CD4-positive, alpha-beta T cell treated with Interleukin-2 at 100 ng/mL for 4 hours (primary cell): ENCODE data around the gene ANKH.

Experiments
- DNase-seq: peaks from one replicate; pipeline ENCODE4 v3.0.0-alpha.2; 2020; ENCODE audit warnings: low spot score

Gene ANKH

DNA sequence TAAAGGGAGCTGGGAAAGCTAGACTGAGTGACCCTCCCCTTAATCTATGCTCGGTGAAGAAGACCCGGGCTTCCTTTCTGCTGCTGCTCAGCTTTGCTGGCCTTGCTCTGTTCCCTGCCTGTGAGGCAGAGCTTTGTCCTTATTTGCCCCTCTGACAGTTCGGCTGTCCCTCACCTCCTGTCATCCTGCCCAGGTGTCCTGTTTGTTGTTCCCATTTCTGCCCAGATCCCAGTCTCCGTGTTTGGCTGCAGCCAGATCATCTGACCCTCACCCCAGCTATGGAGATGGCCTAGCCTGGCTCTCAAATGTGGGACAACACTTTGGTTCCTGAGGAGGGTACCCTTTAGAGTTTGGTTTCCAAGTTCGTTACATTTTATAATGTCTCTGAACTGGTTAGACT lies 186.8 kb downstream of the ANKH start:
- DNase-seq = no peak

DNA sequence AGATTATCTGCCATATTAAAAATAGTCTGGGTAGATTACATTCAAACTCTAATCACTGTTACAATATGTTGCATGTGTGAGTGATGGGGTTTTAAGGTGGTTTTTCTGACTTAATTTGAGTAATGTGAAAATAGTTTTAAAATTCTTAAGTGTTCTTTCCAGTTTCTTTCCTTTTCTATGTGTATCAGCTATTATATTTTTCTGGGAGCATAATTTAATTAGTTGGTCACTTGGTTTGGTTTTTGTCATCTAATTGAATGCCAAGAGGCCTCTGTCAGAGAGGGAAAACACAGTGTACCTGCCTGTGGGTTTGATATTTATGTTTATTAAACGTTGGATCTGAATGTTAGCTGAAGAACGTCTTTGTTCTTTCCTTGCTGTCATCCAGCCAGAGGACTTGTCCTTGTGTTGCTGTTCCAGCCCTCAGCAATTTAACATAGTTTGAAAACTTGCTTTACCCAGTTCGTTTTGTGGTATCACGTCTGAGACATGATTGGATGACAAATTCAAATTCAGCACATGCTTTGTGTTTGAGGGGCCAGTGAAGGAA lies 187.6 kb downstream of the ANKH start:
- DNase-seq = no peak

DNA sequence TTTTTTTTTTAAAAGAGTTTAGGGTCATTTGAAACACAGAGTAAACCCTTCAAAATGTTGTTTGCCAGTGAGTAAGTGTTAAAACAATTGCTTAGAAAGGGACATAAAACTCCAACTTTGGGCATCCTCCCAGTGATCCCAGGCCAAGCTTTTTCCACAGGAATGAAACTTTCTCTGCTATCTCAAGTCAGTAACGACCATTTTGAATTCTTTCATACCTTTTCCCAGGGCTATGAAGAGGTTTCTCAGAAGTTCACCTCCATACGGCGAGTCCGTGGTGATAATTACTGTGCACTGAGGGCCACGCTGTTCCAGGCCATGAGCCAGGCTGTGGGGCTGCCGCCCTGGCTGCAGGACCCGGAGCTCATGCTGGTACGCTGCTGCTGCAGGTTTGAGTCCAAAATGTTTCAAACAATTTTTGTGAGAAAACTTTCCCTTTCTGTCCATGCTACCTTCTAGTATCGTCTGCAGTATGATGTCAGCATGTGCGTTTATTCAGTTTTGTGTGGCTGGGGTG lies 190.3 kb downstream of the ANKH start:
- DNase-seq = no peak

DNA sequence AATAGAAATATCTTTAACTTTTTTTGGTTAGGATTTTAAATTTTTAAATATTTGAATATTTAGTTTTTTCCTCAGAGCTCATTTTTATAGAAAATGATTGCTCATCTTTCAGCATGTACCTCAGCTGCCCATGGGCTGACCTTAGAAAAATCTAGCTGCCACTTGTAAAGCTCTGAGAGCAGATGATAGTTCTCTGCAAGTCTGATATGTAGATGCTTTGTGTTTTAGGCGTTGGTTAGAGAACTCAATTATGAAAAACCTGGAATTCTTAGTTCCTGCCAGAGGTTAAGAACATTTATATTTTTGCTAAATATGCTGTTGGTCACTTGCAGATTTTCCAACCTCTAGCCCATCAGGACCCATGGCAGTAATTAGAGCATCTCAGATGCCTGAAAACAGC lies 192.0 kb downstream of the ANKH start:
- DNase-seq = no peak

DNA sequence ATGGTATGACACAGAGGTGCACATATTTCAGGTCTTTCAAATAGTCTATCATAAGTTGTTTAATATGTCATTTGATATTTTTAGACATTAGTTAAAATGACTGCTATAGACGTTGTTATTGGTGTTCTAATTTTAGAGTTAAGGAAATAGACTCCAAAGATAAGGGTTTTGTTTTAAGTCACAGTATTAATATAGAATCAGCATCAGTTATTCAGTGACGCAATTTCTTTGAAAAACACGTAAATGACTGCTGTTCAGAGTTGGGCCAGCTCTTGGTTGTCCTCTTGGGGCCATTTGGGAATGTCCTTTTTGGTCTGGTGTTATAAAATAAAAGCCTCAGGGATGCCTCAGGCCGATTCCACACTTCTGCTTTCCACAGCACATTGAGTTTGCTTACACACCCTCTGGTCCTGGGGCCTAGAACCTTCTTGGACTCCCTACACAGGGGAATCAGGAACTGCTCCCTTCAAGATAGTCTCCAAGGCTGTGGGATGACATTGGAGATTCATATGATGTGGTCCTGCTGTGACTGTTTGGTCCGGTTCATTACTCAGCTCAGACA lies 192.7 kb downstream of the ANKH start:
- no peak for DNase-seq

DNA sequence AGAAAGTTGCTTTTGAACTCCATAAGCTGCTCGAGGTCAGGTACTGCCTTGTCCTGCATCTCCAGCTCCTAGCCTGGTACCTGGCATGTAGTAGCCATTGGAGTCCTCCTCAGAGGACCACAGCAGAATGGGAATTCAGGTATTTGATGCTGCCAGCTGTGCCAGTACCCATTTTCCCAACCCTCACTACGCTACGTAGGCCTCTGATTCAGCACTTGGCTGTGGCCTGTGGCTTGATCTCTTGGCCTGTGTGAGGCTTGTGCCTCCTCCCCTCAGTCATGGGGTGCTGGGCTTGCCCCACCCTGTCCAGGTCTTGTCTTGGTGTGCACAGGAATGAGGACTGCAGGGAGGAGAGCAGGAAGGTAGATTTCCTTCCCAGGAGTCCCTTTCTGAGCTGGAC lies 195.3 kb downstream of the ANKH start:
- peak; percentile 40 for DNase-seq

DNA sequence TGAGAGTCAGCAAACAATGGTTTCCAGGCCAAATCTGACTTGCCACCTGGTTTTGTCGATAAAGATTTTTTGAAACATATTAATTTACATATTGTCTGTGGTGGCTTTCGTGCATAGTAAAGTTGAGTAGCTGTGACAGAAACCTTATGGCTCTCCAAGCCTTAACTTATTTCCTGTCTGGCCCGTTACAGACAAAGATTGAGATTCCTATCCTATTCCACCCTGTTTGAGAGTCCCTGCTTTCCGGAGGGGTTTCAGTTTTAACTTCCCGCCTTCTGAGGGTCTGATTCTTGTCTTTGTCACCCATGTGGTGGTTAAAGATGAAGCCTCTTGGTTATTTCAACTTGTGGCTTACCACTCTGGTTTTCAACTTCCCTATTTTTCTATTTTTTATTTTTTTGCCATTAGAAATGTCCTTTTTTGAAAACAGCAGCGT lies 195.7 kb downstream of the ANKH start:
- DNase-seq = peak; percentile 26

DNA sequence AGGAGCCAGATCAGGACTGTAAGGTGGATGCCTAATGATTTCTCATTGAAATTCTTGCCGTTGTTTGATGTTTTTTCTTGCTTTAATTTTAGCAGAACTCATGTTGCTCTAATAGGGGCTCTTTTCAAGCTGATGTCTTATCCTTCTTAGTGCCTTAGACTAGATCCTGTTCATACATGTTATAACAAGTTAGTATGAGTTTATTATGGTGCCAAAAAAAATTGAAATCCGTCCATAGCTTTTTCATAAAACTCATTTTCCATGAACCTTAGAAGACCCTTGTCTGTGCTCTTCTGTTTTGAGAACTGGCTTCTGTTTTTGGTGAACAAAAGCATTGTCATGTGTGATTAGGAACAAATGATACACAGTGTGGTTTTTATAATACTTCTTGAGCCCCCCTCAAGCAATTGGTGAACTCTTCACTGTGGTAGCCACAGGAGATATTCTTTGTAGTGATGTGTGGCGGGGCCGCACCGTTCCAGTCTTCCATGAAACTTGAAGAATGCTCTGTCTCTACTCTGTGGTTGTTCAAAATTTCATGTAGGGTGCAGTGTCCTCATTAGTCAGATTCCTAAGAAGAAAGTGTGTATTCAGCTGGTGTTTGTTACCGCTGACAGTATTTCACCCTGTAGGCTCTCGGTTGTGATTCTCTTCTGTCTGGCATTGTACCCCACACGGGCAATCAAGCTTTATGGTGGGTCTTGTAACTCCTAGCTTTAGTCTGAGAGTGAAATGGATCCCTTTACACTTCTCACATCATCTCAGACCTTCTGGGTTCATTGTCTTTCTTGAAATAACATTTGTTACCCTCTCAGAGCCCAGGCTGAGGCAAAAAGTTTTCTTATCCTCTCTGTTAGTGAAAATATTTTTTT lies 196.4 kb downstream of the ANKH start:
- DNase-seq = no peak

DNA sequence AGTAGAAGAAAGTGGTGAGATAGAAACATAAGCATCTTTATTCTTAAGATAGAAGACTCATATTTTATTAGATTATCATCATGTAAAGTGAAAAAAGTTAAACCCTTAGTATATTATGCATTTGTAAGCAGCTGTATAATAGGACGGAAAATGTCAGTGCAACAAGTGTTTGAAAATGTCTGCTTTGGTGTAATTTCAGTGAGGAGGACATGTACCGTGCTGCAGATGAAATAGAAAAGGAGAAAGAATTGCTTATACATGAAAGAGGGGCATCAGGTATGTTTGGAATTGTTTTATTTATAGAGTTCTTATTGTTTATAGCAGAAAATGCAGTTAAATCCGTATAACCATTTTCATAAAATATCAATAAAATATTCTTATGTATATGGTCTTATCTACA lies 198.1 kb downstream of the ANKH start:
- no peak for DNase-seq

DNA sequence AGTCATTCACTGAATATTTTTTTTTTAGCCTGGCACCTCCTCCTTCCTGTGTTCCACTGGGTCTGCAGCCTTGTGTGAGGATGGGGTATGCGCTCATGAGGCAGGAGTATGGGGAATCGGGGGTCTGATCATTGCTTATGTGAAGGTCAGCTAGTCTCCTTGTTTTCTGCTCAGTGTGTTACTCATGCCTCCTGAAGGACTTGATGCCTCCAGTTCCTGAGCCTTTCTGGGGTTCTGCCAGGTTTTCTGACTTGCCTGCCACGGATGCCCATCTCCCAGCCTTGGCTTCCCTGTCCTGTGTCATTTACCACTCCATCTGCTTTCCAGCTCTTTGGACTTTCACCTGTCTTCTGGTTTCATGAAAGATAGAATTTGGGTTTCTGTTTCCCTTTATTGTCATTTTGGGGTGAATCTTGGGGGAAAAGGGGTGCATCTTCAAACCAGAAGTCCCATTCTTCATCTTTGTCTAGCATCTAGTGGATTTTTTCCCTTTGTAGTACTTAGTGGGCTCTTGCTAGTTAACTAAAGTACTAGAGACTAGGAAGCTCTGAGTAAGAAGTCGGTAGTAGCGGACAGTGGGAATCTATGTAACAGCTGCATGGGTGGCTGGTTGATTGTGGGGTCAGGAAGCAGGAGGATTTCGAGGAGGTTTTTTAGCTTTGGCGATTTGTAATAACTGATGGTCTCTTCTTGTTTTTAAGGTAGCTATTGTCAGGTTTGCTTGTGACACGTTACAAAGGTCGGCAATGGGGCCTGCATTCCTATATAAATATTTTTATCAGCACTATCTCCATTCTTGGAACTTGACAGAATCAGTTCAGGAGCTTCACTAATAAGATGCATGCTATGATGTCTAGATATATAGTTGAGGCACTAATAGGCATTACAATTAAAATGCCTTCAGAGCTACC lies 198.8 kb downstream of the ANKH start:
- DNase-seq = no peak

DNA sequence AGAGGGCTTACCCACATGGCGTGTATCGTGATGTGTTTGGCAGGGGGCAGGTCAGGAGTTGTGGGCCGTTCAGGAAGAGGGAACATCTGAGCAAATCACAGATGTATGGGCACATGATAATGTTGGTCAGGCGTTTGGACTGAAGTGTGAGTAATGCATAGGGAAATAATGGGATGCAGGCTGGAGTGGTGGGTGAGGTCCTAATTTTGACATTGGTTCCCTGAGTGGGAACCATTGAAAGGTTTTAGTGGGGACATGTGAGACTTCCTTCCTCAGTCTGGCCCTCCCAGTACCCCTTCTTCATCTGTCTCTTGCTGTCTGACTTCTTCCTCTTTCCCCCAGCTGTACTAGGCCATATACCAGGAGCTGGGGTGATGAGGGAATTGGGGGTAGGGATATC lies 199.5 kb downstream of the ANKH start:
- no peak for DNase-seq

DNA sequence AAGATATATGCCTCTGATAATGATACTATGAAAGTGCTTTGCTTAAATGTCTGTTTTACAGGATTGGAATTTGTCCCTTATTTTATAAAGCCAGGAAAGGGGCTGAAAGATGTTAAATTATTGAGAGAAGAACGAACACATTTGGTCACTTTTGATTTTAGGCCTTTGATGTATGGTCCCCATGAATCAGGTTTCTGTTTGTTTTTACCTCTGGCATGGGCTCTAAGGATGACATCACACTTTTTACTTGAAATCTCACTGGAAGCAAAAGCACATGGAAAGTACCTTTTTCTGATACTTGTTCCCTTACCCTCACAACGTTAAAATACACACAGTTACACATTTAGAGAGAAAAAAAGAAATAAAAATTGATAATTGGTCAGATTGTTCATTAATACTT lies 200.2 kb downstream of the ANKH start:
- peak; percentile 64 for DNase-seq

DNA sequence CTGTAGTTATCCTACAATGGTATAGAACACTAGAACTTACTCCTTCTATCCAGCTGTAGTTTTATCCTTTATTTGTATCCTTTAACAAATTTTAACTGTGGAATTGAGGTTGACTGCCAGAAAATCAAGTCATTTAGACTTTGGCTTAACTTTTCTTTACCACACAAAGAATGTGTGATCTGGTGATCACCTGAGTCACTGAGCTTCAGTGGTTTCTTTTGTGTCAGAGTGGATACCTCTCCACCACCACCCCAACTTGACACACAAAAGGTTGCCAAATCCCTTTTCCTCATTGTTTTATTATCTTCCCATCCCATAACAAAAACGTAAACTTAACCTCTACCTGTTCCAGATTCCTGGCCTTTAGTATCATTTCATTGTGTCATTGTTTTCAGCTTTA lies 201.6 kb downstream of the ANKH start:
- peak; percentile 31 for DNase-seq

DNA sequence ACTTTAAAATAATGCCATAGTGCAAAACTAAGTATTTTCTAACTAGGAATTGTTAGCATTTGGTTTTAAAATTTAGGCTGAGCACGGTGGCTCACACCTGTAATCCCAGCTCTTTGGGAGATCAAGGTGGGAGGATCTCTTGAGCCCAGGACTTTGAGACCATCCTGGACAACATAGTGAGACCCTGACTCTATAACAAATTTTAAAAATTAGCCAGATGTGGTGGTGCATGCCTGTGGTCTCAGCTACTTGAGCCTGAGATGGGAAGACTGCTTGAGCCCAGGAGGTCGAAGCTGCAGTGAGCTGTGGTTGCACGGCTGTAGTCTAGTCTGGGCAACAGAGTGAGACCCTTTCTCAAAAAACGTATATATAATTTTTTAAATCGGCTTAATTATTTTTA lies 202.2 kb downstream of the ANKH start:
- DNase-seq = no peak

DNA sequence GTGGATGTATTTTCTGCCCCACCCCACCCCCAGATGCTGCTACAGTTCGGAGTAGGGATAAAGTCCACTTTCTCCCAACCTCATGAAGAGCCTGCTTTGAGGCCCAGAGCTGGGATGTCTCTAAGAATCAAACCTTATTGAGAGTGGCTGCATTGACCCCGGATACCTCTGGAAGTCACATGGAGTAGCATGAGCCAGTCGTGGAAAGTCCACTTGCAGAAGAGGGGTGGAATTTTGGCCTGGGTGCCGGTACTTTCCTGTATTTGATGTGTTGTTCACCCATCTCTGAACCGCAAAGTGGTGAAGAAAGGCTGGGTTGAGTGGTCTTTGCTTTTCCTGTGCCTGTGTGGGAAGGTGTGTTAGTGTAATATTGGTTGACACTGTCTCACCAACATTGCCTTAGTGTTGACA lies 203.4 kb downstream of the ANKH start:
- peak; percentile 57 for DNase-seq

DNA sequence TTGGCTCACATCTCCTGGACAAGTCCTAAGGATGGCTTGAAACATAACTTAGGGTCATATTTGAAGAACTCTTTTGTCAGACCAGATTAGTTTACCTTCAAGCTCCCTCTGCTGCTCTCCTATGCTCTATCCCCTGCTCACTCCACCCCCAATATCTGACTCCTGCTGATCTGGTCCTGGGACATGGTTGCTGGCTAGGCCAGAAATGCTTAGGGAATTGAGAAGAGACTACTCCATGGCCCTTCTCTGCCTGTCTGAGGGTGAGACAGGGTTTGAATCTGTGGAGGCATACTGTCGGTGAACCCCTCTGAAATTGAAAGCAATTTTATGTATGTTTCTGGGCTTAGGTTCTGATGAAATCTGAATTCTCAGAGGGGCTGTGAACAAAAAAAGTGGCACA lies 203.8 kb downstream of the ANKH start:
- peak; percentile 13 for DNase-seq

DNA sequence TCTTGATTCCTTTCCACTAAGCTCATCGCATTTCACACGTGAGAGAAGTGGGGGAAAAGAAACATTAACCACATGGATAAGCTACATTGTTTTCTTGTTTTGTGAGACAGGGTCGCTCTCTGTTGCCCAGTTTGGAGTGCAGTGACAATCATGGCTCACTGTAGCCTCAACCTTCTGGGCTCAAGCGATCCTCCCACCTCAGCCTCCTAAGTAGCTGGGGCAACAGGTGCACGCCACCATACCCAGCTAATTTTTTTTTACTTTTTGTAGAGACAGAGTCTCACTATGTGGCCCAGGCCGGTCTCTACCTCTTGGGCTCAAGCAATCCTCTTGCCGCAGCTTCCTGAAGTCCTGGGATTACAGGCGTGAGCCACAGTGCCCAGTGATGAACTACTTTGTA lies 204.3 kb downstream of the ANKH start:
- DNase-seq = no peak

DNA sequence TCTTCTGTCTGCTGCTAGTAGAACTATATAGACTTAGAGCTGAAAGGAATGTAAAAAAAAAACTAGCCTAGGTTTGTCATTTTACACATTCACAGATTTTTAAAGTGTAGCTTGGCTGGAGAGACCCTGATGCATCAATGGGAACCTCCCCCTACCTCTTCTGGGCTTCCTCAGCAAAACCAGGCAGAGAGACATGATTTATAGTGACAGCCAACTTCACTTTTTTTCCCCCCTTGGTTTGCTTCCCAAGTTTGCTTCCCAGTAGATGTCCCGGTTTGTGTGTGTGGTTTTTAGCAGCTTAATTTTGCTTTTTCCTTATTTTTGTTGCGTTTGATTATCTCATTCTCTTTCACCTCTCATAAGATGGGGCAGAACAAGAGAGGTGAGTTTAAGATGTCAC lies 205.2 kb downstream of the ANKH start:
- DNase-seq = no peak

DNA sequence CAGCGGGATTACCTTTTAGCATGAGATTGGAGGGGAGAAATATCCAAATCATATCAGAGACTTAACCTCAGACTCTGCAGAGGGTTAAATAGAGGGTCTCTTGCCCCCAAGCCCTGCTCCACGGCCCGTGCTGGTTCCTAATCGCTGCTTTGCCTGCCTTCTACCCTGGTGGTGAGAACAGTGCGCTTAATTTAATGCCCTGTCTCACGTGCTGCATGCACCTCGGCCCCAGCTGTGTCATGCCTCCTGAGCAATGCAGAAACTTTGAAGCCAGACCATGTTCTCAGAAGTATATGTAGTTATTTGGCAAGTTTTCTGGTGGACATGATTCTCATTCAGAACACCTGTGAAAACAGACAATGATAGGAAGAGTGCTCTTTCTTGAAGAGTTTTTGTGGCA lies 205.6 kb downstream of the ANKH start:
- DNase-seq = peak; percentile 72

DNA sequence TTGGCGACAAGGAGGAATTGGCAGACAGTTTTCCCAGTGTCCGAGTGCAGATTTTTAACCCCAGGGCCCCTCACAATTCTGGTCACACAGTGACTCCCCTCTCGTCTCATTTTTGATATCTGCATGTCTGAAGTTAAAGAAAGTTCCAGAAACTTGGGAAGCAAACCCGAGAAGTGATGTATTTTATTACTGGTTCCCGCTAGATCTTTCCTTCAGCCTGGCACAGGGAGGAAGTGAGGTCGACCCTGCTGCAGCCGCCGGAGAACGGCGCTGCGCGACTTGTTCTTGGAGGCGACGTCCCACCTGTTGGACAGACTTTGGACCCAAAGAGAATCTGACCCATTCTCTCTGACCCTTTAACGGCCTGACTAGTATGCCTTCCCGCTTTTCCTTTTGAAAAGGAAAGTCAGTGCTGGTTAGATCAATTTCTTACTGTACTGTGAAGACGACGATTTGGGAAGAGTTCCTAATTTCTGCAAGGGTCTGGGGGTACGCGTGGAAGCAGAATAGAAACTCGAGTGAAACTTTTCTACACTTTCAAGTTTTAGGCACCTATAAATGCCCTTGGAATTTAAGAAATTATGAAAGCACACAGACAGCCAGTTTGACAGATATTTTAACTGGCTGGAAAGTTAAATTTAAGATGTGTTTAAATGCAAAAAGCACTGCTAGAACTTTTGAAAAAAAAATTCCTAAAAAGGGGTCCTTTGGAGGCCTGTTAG lies 206.3 kb downstream of the ANKH start:
- peak; percentile 20 for DNase-seq

DNA sequence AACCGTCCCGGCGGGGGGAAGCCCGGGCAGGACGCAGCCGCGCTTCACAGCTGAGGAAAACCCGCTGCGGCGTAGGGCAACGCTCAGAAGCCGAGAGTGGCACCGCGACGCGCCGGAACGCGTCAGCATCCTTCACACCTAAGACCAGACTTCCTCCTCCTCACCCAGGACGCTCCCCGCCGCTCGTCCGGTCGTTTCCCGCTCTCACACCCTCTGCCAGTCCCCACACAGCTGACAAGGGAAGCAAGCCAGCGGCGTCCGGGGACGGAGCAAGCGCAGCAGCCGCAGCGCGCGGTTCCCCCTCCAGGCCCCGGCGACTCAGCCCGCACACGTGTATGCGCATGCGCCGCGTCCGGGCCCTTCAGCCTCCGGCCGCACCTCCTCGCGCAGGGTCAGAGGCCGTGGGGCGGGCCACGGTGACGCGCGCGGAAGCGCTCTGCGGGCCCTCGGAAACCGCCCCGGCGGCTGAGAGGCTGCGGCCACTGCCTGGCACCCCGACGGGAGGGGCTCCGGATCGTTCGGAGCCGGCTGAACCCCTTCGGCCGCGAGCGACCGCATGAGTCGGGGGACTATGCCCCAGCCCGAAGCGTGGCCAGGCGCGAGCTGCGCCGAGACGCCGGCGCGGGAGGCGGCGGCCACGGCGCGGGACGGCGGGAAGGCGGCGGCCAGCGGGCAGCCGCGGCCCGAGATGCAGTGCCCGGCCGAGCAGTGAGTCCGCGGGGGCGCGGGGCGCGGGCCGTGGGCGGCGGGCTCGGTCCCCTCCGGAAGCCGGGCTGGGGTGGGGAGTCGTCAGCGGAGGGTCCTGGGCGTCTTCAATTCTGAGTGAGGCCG lies 207.1 kb downstream of the ANKH start, which contains the start of gene OTULIN:
OTULIN (plus strand) TSS at position 449 of the 831 bp plus-strand sequence; CDS start at position 557, 108 bp downstream.
- peak; percentile 81 for DNase-seq
